Memory B cell (primary cell): ENCODE measurements around the gene RASGRF2.
A peak's percentile ranks its signal among the peaks of the same experiment; 100 is the strongest.

Experiments
- ATAC-seq: fragments of 150-1000 bp; cut with Tn5 transposase; 2 replicates; pipeline ENCODE4 v1.10.0; 2021; ENCODE audit warnings: low read depth, mild to moderate bottlenecking, moderate library complexity
- DNase-seq, 2 donors: peaks; one replicate each; pipeline ENCODE4 v3.0.0; 2022; ENCODE audit warnings: low spot score in 2 of 2
- H3K27ac Mint-ChIP-seq: one replicate; pipeline ENCODE4 v1.8.0; 2022; ENCODE audit warnings: mild to moderate bottlenecking, moderate library complexity, mixed read lengths
- H3K27me3 Mint-ChIP-seq: one replicate; pipeline ENCODE4 v1.8.0; 2022; ENCODE audit warnings: mixed read lengths
- H3K36me3 Mint-ChIP-seq: one replicate; pipeline ENCODE4 v1.8.0; 2022; ENCODE audit warnings: mild to moderate bottlenecking, mixed read lengths
- H3K4me1 Mint-ChIP-seq: one replicate; pipeline ENCODE4 v1.8.0; 2022; ENCODE audit warnings: mixed read lengths
- H3K4me3 Mint-ChIP-seq: one replicate; pipeline ENCODE4 v1.8.0; 2022; ENCODE audit warnings: mild to moderate bottlenecking, moderate library complexity, mixed read lengths
- H3K9me3 Mint-ChIP-seq: one replicate; pipeline ENCODE4 v1.8.0; 2022; ENCODE audit warnings: mixed read lengths

Gene RASGRF2

DNA sequence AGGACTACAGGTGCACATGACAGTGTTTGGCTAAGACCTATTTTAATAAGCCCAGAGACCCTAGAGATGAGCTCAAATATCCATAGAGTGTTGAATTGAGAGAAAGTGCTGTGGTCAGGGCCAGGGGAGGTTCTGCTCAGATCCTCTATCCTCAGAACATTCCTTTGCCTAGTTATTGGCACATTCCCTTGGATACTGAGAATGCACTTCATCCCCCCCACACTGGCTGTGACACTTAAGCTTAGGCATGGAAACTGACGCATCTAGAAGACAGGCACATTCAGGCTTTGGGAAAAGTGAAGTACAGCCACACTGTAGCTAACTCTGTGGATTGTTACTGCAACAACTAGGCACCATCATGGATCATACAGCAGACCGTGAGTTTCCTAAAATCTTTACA is 27.1 kb upstream of the RASGRF2 start:
- H3K36me3 Mint-ChIP-seq = no peaks in the 10 kb centered on the region
- ATAC-seq = no peak
- no peaks in the 10 kb centered on the region for H3K27me3 Mint-ChIP-seq
- no peak for DNase-seq
- H3K9me3 Mint-ChIP-seq = no peaks in the 10 kb centered on the region
- no peaks in the 10 kb centered on the region for H3K4me1 Mint-ChIP-seq
- H3K4me3 Mint-ChIP-seq = no peak overlapping the region
- H3K27ac Mint-ChIP-seq = no peak overlapping the region

DNA sequence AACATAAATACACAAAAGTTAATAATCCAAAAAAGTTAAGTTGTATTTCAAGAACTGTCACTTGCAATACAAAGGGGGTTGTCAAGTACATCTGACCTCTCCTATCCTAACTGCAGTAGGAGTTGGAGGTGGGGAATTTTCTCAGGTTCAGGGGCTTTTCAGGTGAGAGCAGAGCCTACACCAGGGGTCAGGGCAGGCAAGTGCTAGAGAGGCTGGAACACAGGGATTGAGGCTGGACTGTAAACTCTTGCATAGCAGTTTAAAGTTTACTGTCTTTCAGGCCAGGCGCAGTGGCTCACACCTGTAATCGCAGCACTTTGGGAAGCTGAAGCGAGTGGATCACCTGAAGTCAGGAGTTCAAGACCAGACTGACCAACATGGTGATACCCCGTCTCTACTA is 25.4 kb upstream of the RASGRF2 start:
- DNase-seq = no peak
- H3K4me1 Mint-ChIP-seq = no peaks in the 10 kb centered on the region
- peaks cover 4% of the 10 kb centered on the region for H3K9me3 Mint-ChIP-seq
- no peak overlapping the region for H3K4me3 Mint-ChIP-seq
- H3K27ac Mint-ChIP-seq = no peak overlapping the region
- ATAC-seq = no peak
- H3K36me3 Mint-ChIP-seq = peaks cover 2% of the 10 kb centered on the region
- H3K27me3 Mint-ChIP-seq = no peaks in the 10 kb centered on the region

- H3K27me3 Mint-ChIP-seq = no peaks in the 10 kb centered on the region
- DNase-seq (no peak), ATAC-seq (no peak)
- H3K36me3 Mint-ChIP-seq = peaks cover 2% of the 10 kb centered on the region
- no peaks in the 10 kb centered on the region for H3K4me1 Mint-ChIP-seq
- H3K4me3 Mint-ChIP-seq = no peak overlapping the region
- H3K9me3 Mint-ChIP-seq = peaks cover 4% of the 10 kb centered on the region
- H3K27ac Mint-ChIP-seq = no peak overlapping the region
Measured at GRCh38 chr5:80935811-80936385, 24.3 kb upstream of the RASGRF2 start.

DNA sequence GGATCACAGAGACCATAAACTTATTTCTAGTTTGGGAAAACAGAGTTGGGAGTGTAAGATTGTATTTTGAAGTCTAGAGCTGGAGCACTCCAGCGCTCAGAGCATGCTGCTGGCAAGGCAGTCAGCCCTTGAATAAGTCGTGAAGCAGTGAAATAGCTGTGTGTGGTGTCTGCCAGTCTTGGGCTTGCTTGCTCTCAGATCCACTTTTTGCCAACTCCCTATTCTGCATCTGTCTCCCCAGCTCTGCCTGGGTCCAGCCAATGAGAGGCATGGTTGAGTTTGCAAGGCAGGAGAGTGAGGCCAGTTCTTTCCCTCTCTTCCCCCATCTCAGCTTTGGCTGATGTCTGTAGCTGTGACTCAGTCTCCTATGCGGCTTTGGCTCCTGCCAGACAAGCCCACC is 23.3 kb upstream of the RASGRF2 start:
- DNase-seq = no peak
- no peaks in the 10 kb centered on the region for H3K4me1 Mint-ChIP-seq
- H3K36me3 Mint-ChIP-seq = peaks cover 2% of the 10 kb centered on the region
- peaks cover 4% of the 10 kb centered on the region for H3K9me3 Mint-ChIP-seq
- H3K27ac Mint-ChIP-seq = no peak overlapping the region
- H3K4me3 Mint-ChIP-seq = no peak overlapping the region
- H3K27me3 Mint-ChIP-seq = peaks cover 6% of the 10 kb centered on the region
- no peak for ATAC-seq

DNA sequence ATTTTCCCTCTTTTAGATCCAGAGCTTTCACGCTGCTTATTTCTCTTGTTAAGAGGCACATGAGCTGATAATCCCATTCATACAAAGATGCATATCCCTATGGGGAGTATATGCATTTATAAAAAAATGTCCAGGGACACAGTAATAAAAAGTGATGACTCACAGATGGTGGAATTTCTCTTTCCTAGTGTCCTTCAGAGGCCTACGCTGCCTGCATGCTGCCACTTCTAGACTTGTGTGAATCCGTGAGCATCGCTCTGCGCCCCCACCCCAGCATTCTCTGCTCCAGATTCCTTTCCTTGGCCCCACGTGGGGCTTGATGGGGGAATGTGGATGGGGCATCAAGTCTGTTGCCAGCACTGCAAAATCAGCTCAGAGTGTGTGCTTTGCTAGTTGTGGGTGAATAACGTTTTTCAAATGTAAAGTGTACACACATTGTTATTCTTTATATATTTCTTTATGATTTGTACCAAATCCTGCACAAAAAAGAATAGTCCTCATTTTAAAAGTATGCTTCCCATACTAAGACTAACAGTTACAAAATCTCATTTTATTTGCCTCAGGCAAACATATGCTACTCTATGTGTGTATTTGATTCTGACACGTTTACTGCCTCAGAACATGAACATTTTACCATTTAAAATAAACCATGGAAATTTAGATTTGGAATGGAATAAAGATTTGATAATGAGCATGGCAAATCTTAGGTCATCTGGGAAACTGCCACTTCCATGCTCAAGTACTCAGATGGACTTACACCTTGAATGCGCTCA is 22.4 kb upstream of the RASGRF2 start:
- ATAC-seq (no peak), DNase-seq (no peak)
- Mint-ChIP-seq H3K4me1 (no peaks in the 10 kb centered on the region), H3K36me3 (peaks cover 2% of the 10 kb centered on the region), H3K4me3 (no peak overlapping the region), H3K27ac (no peak overlapping the region), H3K27me3 (peaks cover 6% of the 10 kb centered on the region), H3K9me3 (peaks cover 4% of the 10 kb centered on the region)

GRCh38 chr5:80941496-80941895 is 18.7 kb upstream of the RASGRF2 start:
- ATAC-seq (no peak), DNase-seq (no peak)
- Mint-ChIP-seq H3K27me3 (peaks cover 6% of the 10 kb centered on the region), H3K36me3 (peaks cover 2% of the 10 kb centered on the region), H3K27ac (no peak overlapping the region), H3K9me3 (peaks cover 9% of the 10 kb centered on the region), H3K4me1 (no peaks in the 10 kb centered on the region), H3K4me3 (no peak overlapping the region)

DNA sequence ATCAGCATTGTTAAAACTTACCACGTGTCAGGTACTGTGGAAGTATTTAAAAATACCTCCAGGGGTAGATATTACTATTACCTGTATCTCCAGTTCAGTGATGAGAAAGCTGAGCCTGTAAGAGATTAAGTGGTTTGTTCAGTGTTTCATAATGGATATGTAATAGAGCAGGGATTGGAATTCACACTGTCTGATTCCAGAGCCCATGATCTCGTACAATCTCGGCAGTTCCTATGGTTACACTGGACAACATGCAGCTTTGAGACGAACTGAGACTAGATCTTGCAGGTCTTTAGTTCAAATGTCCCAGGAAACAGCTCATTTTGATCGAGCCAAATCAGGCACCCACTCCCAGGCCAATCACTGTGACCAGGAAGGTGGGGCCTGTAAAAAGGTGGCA is 8.8 kb upstream of the RASGRF2 start:
- no peak overlapping the region for H3K27ac Mint-ChIP-seq
- H3K4me1 Mint-ChIP-seq = no peaks in the 10 kb centered on the region
- no peak overlapping the region for H3K4me3 Mint-ChIP-seq
- ATAC-seq = no peak
- H3K9me3 Mint-ChIP-seq = peaks cover 8% of the 10 kb centered on the region
- no peaks in the 10 kb centered on the region for H3K36me3 Mint-ChIP-seq
- peaks cover 8% of the 10 kb centered on the region for H3K27me3 Mint-ChIP-seq
- no peak for DNase-seq

DNA sequence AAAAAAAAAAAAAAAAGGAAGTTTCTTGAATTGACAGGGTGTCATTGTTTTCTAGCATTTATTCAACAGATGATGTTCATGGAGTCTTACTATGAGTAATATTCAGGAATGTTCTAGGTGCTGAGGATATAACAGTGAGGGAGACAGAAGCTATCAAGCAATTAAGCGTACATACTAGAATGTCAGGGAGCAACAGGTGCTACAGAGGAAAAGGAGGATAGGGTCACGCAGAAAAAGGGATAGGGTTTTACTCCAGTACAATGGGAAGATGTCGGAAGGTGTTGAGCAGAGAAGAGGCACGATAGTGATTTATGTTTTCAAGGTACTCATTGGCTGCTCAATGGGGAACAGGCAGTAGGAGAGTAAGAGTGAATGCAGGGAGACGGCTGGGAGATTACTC is 6.6 kb upstream of the RASGRF2 start:
- H3K9me3 Mint-ChIP-seq = peaks cover 2% of the 10 kb centered on the region
- H3K27ac Mint-ChIP-seq = no peak overlapping the region
- no peak overlapping the region for H3K4me3 Mint-ChIP-seq
- H3K36me3 Mint-ChIP-seq = no peaks in the 10 kb centered on the region
- DNase-seq (no peak), ATAC-seq (no peak)
- no peaks in the 10 kb centered on the region for H3K4me1 Mint-ChIP-seq
- H3K27me3 Mint-ChIP-seq = peaks cover 6% of the 10 kb centered on the region

DNA sequence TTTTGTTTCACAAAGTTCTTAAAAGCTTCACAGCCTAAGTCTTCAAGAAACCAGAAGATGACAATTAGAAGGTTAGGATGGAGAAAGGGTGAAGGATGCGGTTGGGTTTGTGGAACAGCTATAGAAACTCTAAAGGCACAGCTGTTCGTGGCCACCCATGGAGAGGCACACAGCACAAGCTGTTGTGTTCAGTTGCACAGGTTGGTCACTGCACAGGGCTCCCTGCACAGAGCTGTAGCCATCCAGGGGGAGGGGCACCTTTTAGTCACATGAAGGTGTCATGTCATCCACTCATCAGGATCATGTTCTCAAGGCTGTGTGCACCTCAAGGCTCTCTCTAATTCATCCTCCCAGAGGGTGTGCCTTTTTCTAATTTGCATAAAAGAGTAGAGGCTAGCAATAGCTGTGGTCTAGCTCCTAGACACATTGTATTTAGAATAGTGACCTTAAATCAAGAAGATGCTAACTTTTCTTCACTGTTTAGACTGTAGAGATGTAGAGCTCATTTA is 5.0 kb upstream of the RASGRF2 start:
- Mint-ChIP-seq H3K4me3 (no peak overlapping the region), H3K36me3 (peaks cover 5% of the 10 kb centered on the region), H3K9me3 (peaks cover 5% of the 10 kb centered on the region), H3K27ac (no peak overlapping the region), H3K27me3 (peaks cover 11% of the 10 kb centered on the region), H3K4me1 (peaks cover 6% of the 10 kb centered on the region)
- DNase-seq (no peak), ATAC-seq (no peak)

GRCh38 chr5:80956272-80956671 is 3.9 kb upstream of the RASGRF2 start:
- Mint-ChIP-seq H3K27me3 (peaks cover 13% of the 10 kb centered on the region), H3K4me3 (no peak overlapping the region), H3K27ac (no peak overlapping the region), H3K4me1 (peaks cover 9% of the 10 kb centered on the region), H3K36me3 (peaks cover 7% of the 10 kb centered on the region), H3K9me3 (peaks cover 5% of the 10 kb centered on the region)
- DNase-seq (no peak), ATAC-seq (no peak)

- peaks cover 3% of the 10 kb centered on the region for H3K9me3 Mint-ChIP-seq
- H3K27ac Mint-ChIP-seq = no peak overlapping the region
- peaks cover 9% of the 10 kb centered on the region for H3K4me1 Mint-ChIP-seq
- peaks cover 13% of the 10 kb centered on the region for H3K27me3 Mint-ChIP-seq
- no peak for DNase-seq
- peaks cover 7% of the 10 kb centered on the region for H3K36me3 Mint-ChIP-seq
- ATAC-seq = no peak
- no peak overlapping the region for H3K4me3 Mint-ChIP-seq
Measured at GRCh38 chr5:80957031-80957761, 3.0 kb upstream of the RASGRF2 start.

- no peak for ATAC-seq
- no peak overlapping the region for H3K27ac Mint-ChIP-seq
- DNase-seq = no peak
- peaks cover 9% of the 10 kb centered on the region for H3K4me1 Mint-ChIP-seq
- H3K27me3 Mint-ChIP-seq = peaks cover 13% of the 10 kb centered on the region
- peaks cover 3% of the 10 kb centered on the region for H3K9me3 Mint-ChIP-seq
- peaks cover 7% of the 10 kb centered on the region for H3K36me3 Mint-ChIP-seq
- H3K4me3 Mint-ChIP-seq = no peak overlapping the region
Measured at GRCh38 chr5:80958616-80959015, 1.5 kb upstream of the RASGRF2 start.

GRCh38 chr5:80959138-80959537 is 1.0 kb upstream of the RASGRF2 start:
- H3K9me3 Mint-ChIP-seq = peaks cover 3% of the 10 kb centered on the region
- ATAC-seq (no peak), DNase-seq (no peak)
- H3K27ac Mint-ChIP-seq = no peak overlapping the region
- H3K4me3 Mint-ChIP-seq = peak overlapping the region; percentile 2
- H3K27me3 Mint-ChIP-seq = peaks cover 13% of the 10 kb centered on the region
- peaks cover 9% of the 10 kb centered on the region for H3K4me1 Mint-ChIP-seq
- H3K36me3 Mint-ChIP-seq = peaks cover 7% of the 10 kb centered on the region
